NCI-H1436 treated with DMSO at 0.1 percent for 48 hours (cell line): Measurements from ENCODE around the gene RUNX3.

Source experiments
- DNase-seq: peaks from one replicate; lab custom pipeline; 2025; lab: John Stamatoyannopoulos, UW

Gene RUNX3

GRCh38 chr1:24862775-24863483 is 67.1 kb downstream of the RUNX3 start:
- no peak for DNase-seq

- DNase-seq, result no peak
Observed at GRCh38 chr1:24861821-24862727, 68.0 kb downstream of the RUNX3 start.

- DNase-seq, result no peak
Observed at GRCh38 chr1:24860841-24861240, 69.2 kb downstream of the RUNX3 start.

GRCh38 chr1:24859063-24860010 is 70.7 kb downstream of the RUNX3 start:
- no peak for DNase-seq

- no peak for DNase-seq
Observed at GRCh38 chr1:24858277-24858676, 71.8 kb downstream of the RUNX3 start.

- no peak for DNase-seq
Observed at GRCh38 chr1:24857507-24858133, 72.5 kb downstream of the RUNX3 start.

GRCh38 chr1:24856787-24857506 is 73.1 kb downstream of the RUNX3 start:
- DNase-seq, result no peak

GRCh38 chr1:24855474-24855873 is 74.6 kb downstream of the RUNX3 start:
- no peak for DNase-seq

- no peak for DNase-seq
Observed at GRCh38 chr1:24853649-24854048, 76.4 kb downstream of the RUNX3 start.

GRCh38 chr1:24850328-24850920 is 79.7 kb downstream of the RUNX3 start:
- DNase-seq, result no peak

- DNase-seq, result no peak
Observed at GRCh38 chr1:24849672-24850295, 80.3 kb downstream of the RUNX3 start.
